Mesenchymal stem cell (in vitro differentiated cells and primary cell): ENCODE measurements around the gene TSPAN14.
"Not testable (repeated sequence)": the region's sequence is repeated elsewhere in the genome, so short reads cannot be mapped to it uniquely, and the experiment has no call there.

ENCODE experiments used
- DNase-seq: peaks from one replicate; pipeline ENCODE4 v3.0.0-alpha.2; 2013
- H2AFZ ChIP-seq: one replicate; pipeline ENCODE4 v1.6.1; 2013; ENCODE audit warnings: low read depth, mild to moderate bottlenecking, control low read depth, inconsistent platforms, low read length, moderate library complexity
- H2AK5ac ChIP-seq: 2 replicates; pipeline ENCODE4 v1.6.1; 2013; ENCODE audit warnings: low read length, moderate library complexity, mild to moderate bottlenecking, inconsistent platforms; ENCODE audit not compliant: severe bottlenecking
- H2BK120ac ChIP-seq: one replicate; pipeline ENCODE4 v1.6.1; 2013; ENCODE audit warnings: low read depth, mild to moderate bottlenecking, inconsistent platforms, low read length, moderate library complexity
- H2BK12ac ChIP-seq, 2 experiments: one replicate each; pipeline ENCODE4 v1.6.1; 2013; ENCODE audit warnings: inconsistent platforms in 2 of 2, low read length in 2 of 2, mild to moderate bottlenecking in 2 of 2, moderate library complexity in 2 of 2, control low read depth in 1 of 2
- H2BK15ac ChIP-seq: one replicate; pipeline ENCODE4 v1.6.1; 2013; ENCODE audit warnings: mild to moderate bottlenecking, low read depth, inconsistent platforms; ENCODE audit not compliant: poor library complexity, severe bottlenecking
- H2BK5ac ChIP-seq: 2 replicates; pipeline ENCODE4 v1.6.1; 2013; ENCODE audit warnings: low read depth, mild to moderate bottlenecking, low read length, control low read depth, inconsistent platforms; ENCODE audit not compliant: poor library complexity, severe bottlenecking
- H3K14ac ChIP-seq, 2 experiments: one replicate each; pipeline ENCODE4 v1.6.1; 2013; ENCODE audit warnings: inconsistent platforms in 2 of 2, low read length in 2 of 2, control low read depth in 1 of 2, mild to moderate bottlenecking in 1 of 2, moderate library complexity in 1 of 2
- H3K18ac ChIP-seq, 2 experiments: one replicate each; pipeline ENCODE4 v1.6.1; 2013; ENCODE audit warnings: inconsistent platforms in 2 of 2, low read length in 2 of 2, control low read depth in 1 of 2, low read depth in 1 of 2, mild to moderate bottlenecking in 1 of 2
- H3K23ac ChIP-seq, 2 experiments: one replicate each; pipeline ENCODE4 v1.6.1; 2013; ENCODE audit warnings: inconsistent platforms in 2 of 2, low read length in 2 of 2, mild to moderate bottlenecking in 2 of 2, moderate library complexity in 2 of 2, control low read depth in 1 of 2
- H3K27ac ChIP-seq: 2 replicates; pipeline ENCODE4 v1.5.1; 2013; ENCODE audit warnings: mild to moderate bottlenecking, moderate library complexity, low read length, control low read depth, inconsistent platforms; ENCODE audit not compliant: poor library complexity, severe bottlenecking
- H3K27me3 ChIP-seq, 2 experiments: 2 replicates each; pipeline versions ENCODE4 v1.6.1 to v1.7.0; 2013; ENCODE audit warnings: low read length in 2 of 2, mild to moderate bottlenecking in 2 of 2, moderate library complexity in 2 of 2, control low read depth in 1 of 2, inconsistent platforms in 1 of 2; ENCODE audit not compliant: control insufficient read depth in 1 of 2, insufficient read depth in 1 of 2
- H3K36me3 ChIP-seq, 2 experiments: 2 replicates each; pipeline versions ENCODE4 v1.6.1 to v1.7.0; 2013; ENCODE audit warnings: low read length in 2 of 2, control low read depth in 1 of 2, inconsistent platforms in 1 of 2, low read depth in 1 of 2, mild to moderate bottlenecking in 1 of 2; ENCODE audit not compliant: insufficient read depth in 2 of 2, control insufficient read depth in 1 of 2
- H3K4ac ChIP-seq, 2 experiments: one replicate each; pipeline ENCODE4 v1.6.1; 2013; ENCODE audit warnings: inconsistent platforms in 2 of 2, low read length in 2 of 2, mild to moderate bottlenecking in 2 of 2, moderate library complexity in 2 of 2, control low read depth in 1 of 2, low read depth in 1 of 2
- H3K4me1 ChIP-seq: 2 replicates; pipeline ENCODE4 v1.6.1; 2013; ENCODE audit warnings: low read depth, low read length, control low read depth; ENCODE audit not compliant: control insufficient read depth, insufficient read depth
- H3K4me2 ChIP-seq: 2 replicates; pipeline ENCODE4 v1.6.1; 2013; ENCODE audit warnings: low read length, mild to moderate bottlenecking, inconsistent platforms; ENCODE audit not compliant: poor library complexity, severe bottlenecking
- H3K4me3 ChIP-seq, 2 experiments: 2 replicates each; pipeline versions ENCODE4 v1.5.1 to v1.7.0; 2013; ENCODE audit warnings: low read length in 2 of 2, mild to moderate bottlenecking in 2 of 2, control low read depth in 1 of 2, low read depth in 1 of 2; ENCODE audit not compliant: insufficient read depth in 1 of 2
- H3K79me1 ChIP-seq: replicated peaks from 2 replicates; pipeline ENCODE4 v1.6.1; 2013; ENCODE audit warnings: mild to moderate bottlenecking, control low read depth, low read length, inconsistent platforms; ENCODE audit not compliant: poor library complexity, severe bottlenecking
- H3K9ac ChIP-seq: 2 replicates; pipeline ENCODE4 v1.7.0; 2013; ENCODE audit warnings: mild to moderate bottlenecking, low read length, moderate library complexity
- H3K9me3 ChIP-seq: 2 replicates; pipeline ENCODE4 v1.7.0; 2013; ENCODE audit warnings: mild to moderate bottlenecking, low read length; ENCODE audit not compliant: control insufficient read depth
- H4K8ac ChIP-seq: one replicate; pipeline ENCODE4 v1.6.1; 2013; ENCODE audit warnings: inconsistent platforms, mild to moderate bottlenecking, low read length, moderate library complexity
- H4K91ac ChIP-seq: one replicate; pipeline ENCODE4 v1.6.1; 2013; ENCODE audit warnings: mild to moderate bottlenecking, low read length, inconsistent platforms
- WGBS: methylation state at CpG from one replicate; pipeline ENCODE4 v1.1.7; 2013; ENCODE audit warnings: mixed read lengths; 5-methylcytosine and 5-hydroxymethylcytosine counted together

Gene TSPAN14

GRCh38 chr10:80534059-80534458 lies 79.9 kb downstream of the TSPAN14 start:
- not testable (repeated sequence) for H3K27me3 ChIP-seq, H2AFZ ChIP-seq, H2BK15ac ChIP-seq, H4K8ac ChIP-seq, H3K18ac ChIP-seq, DNase-seq, H2BK5ac ChIP-seq, H3K4ac ChIP-seq, H3K9ac ChIP-seq, H2AK5ac ChIP-seq, H3K79me1 ChIP-seq, H3K23ac ChIP-seq, H3K4me3 ChIP-seq, H3K14ac ChIP-seq, H4K91ac ChIP-seq, H2BK120ac ChIP-seq, H2BK12ac ChIP-seq, H3K27ac ChIP-seq, H3K36me3 ChIP-seq, H3K4me1 ChIP-seq, H3K4me2 ChIP-seq, H3K9me3 ChIP-seq
- WGBS: no CpG with 5 or more reads among the region's 25 CpGs

GRCh38 chr10:80534646-80535045 lies 80.5 kb downstream of the TSPAN14 start:
- not testable (repeated sequence) for H3K79me1 ChIP-seq, H3K4me3 ChIP-seq, H3K14ac ChIP-seq, H4K8ac ChIP-seq, H2BK12ac ChIP-seq, H2BK120ac ChIP-seq, H3K18ac ChIP-seq, H2AFZ ChIP-seq, H3K9ac ChIP-seq, H3K9me3 ChIP-seq, H3K27ac ChIP-seq, H3K27me3 ChIP-seq, H3K4me2 ChIP-seq, H2BK5ac ChIP-seq, H3K23ac ChIP-seq, H2AK5ac ChIP-seq, H4K91ac ChIP-seq, H3K4ac ChIP-seq, H3K36me3 ChIP-seq, H3K4me1 ChIP-seq, H2BK15ac ChIP-seq, DNase-seq
- WGBS: no CpG with 5 or more reads among the region's 30 CpGs

GRCh38 chr10:80535671-80536360 lies 81.7 kb downstream of the TSPAN14 start:
- Histone ChIP-seq H3K4me1 (no peaks in the 10 kb centered on the region), H2BK120ac (no peak overlapping the region), H2BK5ac (no peak overlapping the region), H3K27ac (no peak overlapping the region), H3K9me3 (no peaks in the 10 kb centered on the region), H2AK5ac (no peak overlapping the region), H2BK12ac (no peak overlapping the region), H3K4me3 (peak overlapping the region in 1 of 2 experiments; percentile 70), H3K18ac (no peak overlapping the region), H2AFZ (no peak overlapping the region), H3K23ac (no peak overlapping the region), H4K8ac (no peak overlapping the region), H3K14ac (no peak overlapping the region), H3K4ac (no peak overlapping the region), H3K36me3 (no peaks in the 10 kb centered on the region), H3K27me3 (peaks cover 7 to 8% of the 10 kb centered on the region in 2 experiments), H3K9ac (peak overlapping the region; percentile 82), H2BK15ac (no peak overlapping the region), H3K79me1 (no peaks in the 10 kb centered on the region), H3K4me2 (no peak overlapping the region), H4K91ac (no peak overlapping the region)
- WGBS: 71% methylated on average over 50 of the region's 50 CpGs
- DNase-seq: no peak

- H2BK5ac ChIP-seq: no peak overlapping the region
- 89% methylated on average over 15 of the region's 17 CpGs for WGBS
Measured at GRCh38 chr10:80536361-80536835, 82.3 kb downstream of the TSPAN14 start.

More at GRCh38 chr10:80536361-80536835, 82.3 kb downstream of the TSPAN14 start:
- Histone ChIP-seq H3K27me3 (peaks cover 8 to 12% of the 10 kb centered on the region in 2 experiments), H3K36me3 (no peaks in the 10 kb centered on the region), H3K79me1 (no peaks in the 10 kb centered on the region), H4K91ac (no peak overlapping the region), H2BK12ac (no peak overlapping the region), H3K9ac (peak overlapping the region; percentile 82), H3K23ac (no peak overlapping the region), H2BK15ac (no peak overlapping the region), H3K4me3 (peak overlapping the region in 1 of 2 experiments; percentile 70), H3K4ac (no peak overlapping the region), H2AK5ac (no peak overlapping the region), H3K9me3 (no peaks in the 10 kb centered on the region), H2BK120ac (no peak overlapping the region), H3K4me2 (no peak overlapping the region), H4K8ac (no peak overlapping the region), H3K27ac (no peak overlapping the region), H3K18ac (no peak overlapping the region), H2AFZ (no peak overlapping the region), H3K4me1 (peaks cover 1% of the 10 kb centered on the region), H3K14ac (peak overlapping the region in 1 of 2 experiments; percentile 63)
- DNase-seq: no peak
